PC-3 (cell line): Measurements from ENCODE around the gene INS.

Source experiments
- EZH2 ChIP-seq: fragments of 300-600 bp; sonication (generic); IDR thresholded peaks from one replicate; pipeline ENCODE4 v1.6.1; 2017; ENCODE audit warnings: antibody characterized with exemption, mild to moderate bottlenecking, low read length; ENCODE audit not compliant: unreplicated experiment
- EZH2phosphoT487 ChIP-seq: fragments of 300-600 bp; sonication (generic); IDR thresholded peaks from 2 replicates; pipeline ENCODE4 v1.6.1; 2018; ENCODE audit warnings: mild to moderate bottlenecking, antibody characterized with exemption, low read length, borderline replicate concordance
- TF ChIP-seq, protein P1 (sequence below): fragments of 300-600 bp; sonication (generic); conservative IDR thresholded peaks from 2 replicates; pipeline ENCODE4 v1.5.1; 2017; ENCODE audit warnings: antibody characterized with exemption, low read depth, mild to moderate bottlenecking, low read length

DNA sequence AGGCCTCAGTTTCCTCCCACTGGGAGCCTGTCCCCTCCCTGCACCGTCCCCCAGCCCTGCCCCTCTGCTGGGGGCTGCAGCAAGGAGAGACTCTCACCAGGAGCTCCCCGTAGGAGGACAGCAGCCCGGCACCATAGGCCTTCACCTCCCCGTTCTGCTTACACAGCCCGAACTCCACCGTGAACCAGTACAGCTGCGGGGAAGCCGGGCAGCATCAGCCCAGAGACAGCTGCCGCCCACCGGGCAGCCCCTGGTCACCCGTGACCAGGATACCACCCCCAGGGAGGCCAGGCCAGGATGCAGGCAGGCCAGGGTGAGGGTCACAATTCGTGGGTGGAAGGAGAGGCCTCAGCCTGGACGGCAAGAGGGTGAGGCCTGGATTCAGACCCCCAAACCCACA is 4.6 kb upstream of the INS start:
- no peak for TF ChIP-seq EZH2
- TF ChIP-seq, protein P1, sequence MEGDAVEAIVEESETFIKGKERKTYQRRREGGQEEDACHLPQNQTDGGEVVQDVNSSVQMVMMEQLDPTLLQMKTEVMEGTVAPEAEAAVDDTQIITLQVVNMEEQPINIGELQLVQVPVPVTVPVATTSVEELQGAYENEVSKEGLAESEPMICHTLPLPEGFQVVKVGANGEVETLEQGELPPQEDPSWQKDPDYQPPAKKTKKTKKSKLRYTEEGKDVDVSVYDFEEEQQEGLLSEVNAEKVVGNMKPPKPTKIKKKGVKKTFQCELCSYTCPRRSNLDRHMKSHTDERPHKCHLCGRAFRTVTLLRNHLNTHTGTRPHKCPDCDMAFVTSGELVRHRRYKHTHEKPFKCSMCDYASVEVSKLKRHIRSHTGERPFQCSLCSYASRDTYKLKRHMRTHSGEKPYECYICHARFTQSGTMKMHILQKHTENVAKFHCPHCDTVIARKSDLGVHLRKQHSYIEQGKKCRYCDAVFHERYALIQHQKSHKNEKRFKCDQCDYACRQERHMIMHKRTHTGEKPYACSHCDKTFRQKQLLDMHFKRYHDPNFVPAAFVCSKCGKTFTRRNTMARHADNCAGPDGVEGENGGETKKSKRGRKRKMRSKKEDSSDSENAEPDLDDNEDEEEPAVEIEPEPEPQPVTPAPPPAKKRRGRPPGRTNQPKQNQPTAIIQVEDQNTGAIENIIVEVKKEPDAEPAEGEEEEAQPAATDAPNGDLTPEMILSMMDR = no peak
- TF ChIP-seq EZH2phosphoT487 = no peak
